Mucosa of rectum (tissue), 2 donors: ENCODE measurements around the gene CNTFR.
A peak's percentile ranks its signal among the peaks of the same experiment; 100 is the strongest.

Experiments used
- H3K27ac ChIP-seq, 2 donors: one replicate each; pipeline ENCODE4 v1.7.0; 2013; ENCODE audit warnings: inconsistent platforms in 2 of 2, low read depth in 2 of 2, low read length in 2 of 2
- H3K27me3 ChIP-seq, 2 donors: one replicate each; pipeline ENCODE4 v1.7.0; 2013; ENCODE audit warnings: low read length in 2 of 2; ENCODE audit not compliant: control insufficient read depth in 2 of 2, insufficient read depth in 2 of 2
- H3K36me3 ChIP-seq, 2 donors: one replicate each; pipeline ENCODE4 v1.7.0; 2013; ENCODE audit warnings: low read length in 2 of 2; ENCODE audit not compliant: control insufficient read depth in 2 of 2, insufficient read depth in 2 of 2
- H3K4me1 ChIP-seq, 2 donors: one replicate each; pipeline ENCODE4 v1.7.0; 2013; ENCODE audit warnings: low read length in 2 of 2, mild to moderate bottlenecking in 1 of 2; ENCODE audit not compliant: control insufficient read depth in 2 of 2, insufficient read depth in 2 of 2
- H3K4me3 ChIP-seq, 2 donors: one replicate each; pipeline ENCODE4 v1.7.0; 2013; ENCODE audit warnings: low read length in 2 of 2
- H3K9ac ChIP-seq, 2 donors: one replicate each; pipeline ENCODE4 v1.7.0; 2013; ENCODE audit warnings: low read length in 2 of 2, low read depth in 1 of 2, mild to moderate bottlenecking in 1 of 2
- H3K9me3 ChIP-seq, 2 donors: one replicate each; pipeline ENCODE4 v1.7.0; 2013; ENCODE audit warnings: low read length in 2 of 2; ENCODE audit not compliant: control insufficient read depth in 2 of 2
- donor health status: healthy.
- donor health status: Normal muscosa, but diverticular disease.

CNTFR gene

DNA sequence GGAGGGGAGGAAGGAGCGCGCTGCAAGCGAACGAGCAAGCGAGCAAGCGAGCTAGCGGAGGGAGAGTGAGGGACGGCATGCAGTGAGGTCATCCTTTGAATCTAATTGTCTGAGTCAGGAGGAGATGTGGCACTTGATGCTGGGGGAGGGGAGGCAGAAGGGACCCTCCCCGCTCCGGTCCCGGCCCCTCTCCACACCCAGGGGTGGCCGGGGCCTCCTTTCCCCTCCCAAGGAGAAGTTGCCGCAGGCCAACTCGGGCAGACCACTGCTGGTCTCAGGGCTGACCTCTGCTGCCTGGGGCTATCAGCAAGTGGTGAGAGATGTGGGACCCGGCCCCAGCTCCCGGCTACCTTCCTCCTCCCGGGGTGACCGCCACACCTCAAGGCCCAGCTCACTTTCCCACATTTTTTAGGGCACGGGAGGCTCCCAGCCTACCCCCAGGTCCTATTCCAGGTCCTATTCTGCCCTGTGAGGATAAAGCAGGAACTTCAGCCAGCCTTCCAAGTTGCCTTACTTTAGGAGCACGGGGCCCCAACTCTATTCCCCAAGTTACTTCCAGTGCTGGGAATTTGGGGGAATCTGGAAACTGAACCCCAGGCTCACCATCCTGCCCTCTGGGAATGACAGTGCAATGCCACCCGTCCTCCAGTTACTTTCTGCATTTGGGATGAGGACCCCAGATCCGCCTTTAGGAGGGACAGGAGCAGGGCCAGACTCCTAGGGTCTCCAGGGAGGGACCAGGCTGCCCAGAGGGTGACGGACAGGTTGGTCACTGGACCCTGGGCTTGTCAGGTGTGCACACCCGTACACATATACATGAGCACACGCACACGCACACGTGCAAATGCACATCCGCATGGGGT, 11.1 kb downstream of the CNTFR start:
- Histone ChIP-seq H3K9me3 (no peaks in the 10 kb centered on the region), H3K9ac (no peak overlapping the region), H3K27me3 (peaks cover 26 to 36% of the 10 kb centered on the region in 2 donors), H3K36me3 (no peaks in the 10 kb centered on the region), H3K27ac (no peak overlapping the region), H3K4me3 (no peak overlapping the region), H3K4me1 (peaks cover 13 to 16% of the 10 kb centered on the region in 2 donors)

DNA sequence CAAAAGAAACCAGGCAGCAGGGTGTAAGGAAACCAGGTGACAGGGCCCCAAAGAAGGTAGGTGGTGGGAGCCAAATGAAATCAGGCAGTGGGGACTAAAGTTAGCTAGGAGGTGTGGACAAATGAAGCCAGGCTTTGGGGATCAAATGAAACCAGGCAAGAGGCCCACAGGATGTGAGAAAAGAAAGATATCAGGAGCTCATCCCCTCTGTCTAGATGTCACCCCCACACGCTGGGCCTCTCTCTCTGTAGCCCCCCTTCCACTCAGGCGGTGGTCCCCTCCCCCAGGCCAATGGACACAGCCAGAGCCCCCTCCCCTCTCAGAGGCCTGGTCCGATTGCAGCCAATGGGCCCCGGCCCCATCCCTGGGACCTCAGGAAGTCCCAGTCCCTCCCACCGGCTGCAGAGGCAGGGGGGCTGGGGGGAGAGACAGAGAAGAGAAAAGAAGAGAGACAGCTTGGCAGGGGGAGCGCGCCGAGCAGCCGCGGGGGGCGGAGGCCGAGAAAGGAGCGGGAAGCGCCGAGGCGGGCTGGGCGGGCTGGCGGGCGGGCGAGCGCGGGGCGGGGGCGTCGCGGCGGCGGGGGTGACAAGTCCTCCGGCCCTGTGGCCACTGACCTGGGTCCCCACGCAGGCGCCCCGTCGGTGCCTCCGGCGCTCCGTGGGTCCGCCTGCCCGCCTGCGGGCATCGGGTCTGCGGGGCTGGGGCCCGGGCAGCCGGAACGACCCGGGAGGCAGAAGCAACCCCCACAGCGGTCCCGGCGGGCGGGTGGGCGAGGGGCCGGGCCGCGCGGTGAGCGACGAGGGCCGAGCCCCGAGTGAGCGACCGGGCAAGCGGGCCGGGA, 11.9 kb downstream of the CNTFR start:
- no peak overlapping the region for H3K27ac ChIP-seq
- H3K4me3 ChIP-seq = no peak overlapping the region
- H3K4me1 ChIP-seq = peaks cover 13 to 22% of the 10 kb centered on the region in 2 donors
- H3K9me3 ChIP-seq = no peaks in the 10 kb centered on the region
- H3K9ac ChIP-seq = no peak overlapping the region
- peaks cover 22 to 34% of the 10 kb centered on the region in 2 donors for H3K27me3 ChIP-seq
- H3K36me3 ChIP-seq = no peaks in the 10 kb centered on the region

DNA sequence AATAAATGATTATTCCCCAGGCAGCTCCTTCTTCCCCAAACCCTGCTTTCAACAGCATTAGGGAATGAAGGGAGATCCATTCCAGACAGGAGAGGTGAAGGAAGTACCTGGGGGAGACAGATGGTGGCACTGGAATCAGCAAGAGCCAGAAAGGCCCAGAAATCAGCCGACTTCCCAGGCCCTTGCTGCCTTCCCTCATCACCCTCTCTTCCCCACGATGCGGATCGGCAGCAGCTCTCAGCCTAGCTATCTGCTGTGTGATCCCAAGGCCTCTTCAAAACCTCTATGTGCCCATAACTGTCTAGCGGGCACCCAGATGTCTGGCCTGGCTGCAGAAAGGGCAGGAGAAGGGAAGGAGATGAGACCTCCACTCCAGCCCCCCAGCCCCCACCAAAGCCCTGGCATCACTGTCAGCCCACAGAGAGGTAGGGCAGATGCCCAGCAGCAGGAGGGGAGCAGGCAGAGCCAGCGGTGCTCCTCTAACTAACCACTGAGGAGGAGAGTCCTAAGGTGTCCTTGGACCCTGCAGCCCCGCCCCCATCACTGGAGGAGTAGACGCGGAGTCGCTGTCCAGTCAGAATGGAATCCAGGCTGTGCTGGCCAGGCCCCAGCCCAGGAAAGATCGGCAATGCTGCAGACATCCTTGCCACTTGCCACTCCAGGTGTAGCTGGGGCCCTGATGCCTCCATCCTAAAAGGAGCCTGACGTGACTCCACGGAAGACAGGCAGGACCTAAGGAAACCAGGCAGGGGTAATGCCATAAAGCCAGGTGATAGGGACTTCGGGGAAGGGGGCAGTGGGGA, 12.7 kb downstream of the CNTFR start:
- Histone ChIP-seq H3K9ac (peak overlapping the region in 1 of 2 donors; percentile 34), H3K4me3 (no peak overlapping the region)

DNA sequence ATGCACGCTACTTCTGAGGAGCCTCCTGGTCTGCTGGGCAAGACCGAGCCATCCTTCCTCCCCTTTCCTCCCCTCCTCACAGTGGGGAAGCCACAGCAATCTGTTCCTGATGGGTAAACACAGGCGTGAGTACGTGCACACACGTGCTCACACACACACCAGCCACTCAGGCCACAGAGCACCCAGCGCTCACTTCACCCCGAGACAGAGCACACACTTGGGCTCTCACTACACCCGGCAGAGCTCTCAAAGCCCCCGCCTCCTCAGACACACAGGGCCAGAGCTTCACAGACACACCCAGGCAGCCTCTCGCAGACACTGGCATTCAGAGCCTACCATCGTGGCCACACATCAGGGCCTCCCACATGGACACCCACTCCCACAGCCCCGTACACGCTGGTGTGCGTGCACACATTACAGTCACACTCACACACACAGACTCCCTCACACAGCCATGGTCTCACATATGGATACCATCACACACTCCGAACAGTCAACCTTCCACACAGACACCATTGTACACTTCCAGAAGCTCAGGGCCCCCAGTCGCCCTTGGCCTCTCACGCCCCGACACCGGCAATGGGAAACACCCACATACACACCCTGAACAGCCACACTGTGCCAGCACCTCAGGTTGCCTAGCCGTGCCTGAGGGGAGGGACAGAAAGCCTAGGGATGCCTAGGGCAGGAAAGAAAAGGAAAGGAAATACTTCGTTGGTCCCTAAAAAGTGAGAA, 13.5 kb downstream of the CNTFR start:
- Histone ChIP-seq H3K36me3 (no peaks in the 10 kb centered on the region), H3K9me3 (no peaks in the 10 kb centered on the region), H3K9ac (peak overlapping the region in 1 of 2 donors; percentile 34), H3K27ac (peak overlapping the region in 1 of 2 donors; percentile 9), H3K4me1 (peaks cover 24 to 35% of the 10 kb centered on the region in 2 donors), H3K27me3 (peaks cover 14 to 32% of the 10 kb centered on the region in 2 donors), H3K4me3 (no peak overlapping the region)

More for the DNA sequence above, 12.7 kb downstream of the CNTFR start:
- Histone ChIP-seq H3K27ac (no peak overlapping the region), H3K27me3 (peaks cover 19 to 32% of the 10 kb centered on the region in 2 donors), H3K9me3 (no peaks in the 10 kb centered on the region), H3K36me3 (no peaks in the 10 kb centered on the region), H3K4me1 (peaks cover 18 to 29% of the 10 kb centered on the region in 2 donors)

DNA sequence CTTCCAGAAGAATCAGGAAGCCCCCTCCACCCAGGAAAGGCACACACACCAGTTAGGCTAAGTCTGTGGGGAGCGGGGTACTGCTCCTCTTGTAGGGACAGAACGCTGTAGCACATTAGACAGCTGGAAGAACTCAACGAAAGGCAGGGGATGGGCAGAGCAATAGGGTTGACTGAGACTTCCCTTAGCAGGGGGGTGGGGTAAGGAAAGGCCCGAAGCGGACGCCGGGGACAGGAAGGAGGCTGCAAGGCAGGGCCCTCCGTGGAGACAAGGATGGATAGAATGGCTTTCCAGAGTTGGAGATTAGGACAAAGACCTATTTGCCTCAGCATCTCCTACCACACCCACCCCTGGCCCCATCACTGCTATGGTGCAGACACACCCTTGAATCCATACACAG, 14.3 kb downstream of the CNTFR start:
- no peak overlapping the region for H3K4me3 ChIP-seq
- H3K36me3 ChIP-seq = no peaks in the 10 kb centered on the region
- H3K9me3 ChIP-seq = no peaks in the 10 kb centered on the region
- H3K27ac ChIP-seq = no peak overlapping the region
- peaks cover 14 to 32% of the 10 kb centered on the region in 2 donors for H3K27me3 ChIP-seq
- H3K9ac ChIP-seq = no peak overlapping the region
- H3K4me1 ChIP-seq = peaks cover 27 to 40% of the 10 kb centered on the region in 2 donors

DNA sequence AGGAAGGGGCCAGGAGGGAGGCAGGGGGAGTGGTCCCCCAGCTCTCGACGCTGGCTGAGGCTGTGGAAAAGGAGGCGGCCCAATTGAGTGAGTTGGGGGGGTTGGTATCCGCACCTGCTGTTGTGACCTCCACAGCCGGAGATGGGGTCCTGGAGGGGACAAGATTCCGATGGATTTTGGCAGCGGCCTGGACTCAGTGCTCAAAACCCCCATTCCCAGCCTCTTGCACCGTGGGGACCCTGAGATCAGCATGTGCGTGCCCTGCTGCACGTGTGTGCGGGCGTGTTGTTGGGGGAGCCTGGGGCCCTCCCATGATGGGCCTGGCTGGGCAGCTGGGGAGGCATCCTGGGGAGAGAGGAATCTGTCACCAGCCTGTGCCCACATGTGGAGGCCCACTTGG, 15.0 kb downstream of the CNTFR start:
- Histone ChIP-seq H3K9me3 (no peaks in the 10 kb centered on the region), H3K4me1 (peaks cover 27 to 40% of the 10 kb centered on the region in 2 donors), H3K9ac (no peak overlapping the region), H3K36me3 (no peaks in the 10 kb centered on the region), H3K27me3 (peaks cover 14 to 26% of the 10 kb centered on the region in 2 donors), H3K27ac (no peak overlapping the region), H3K4me3 (no peak overlapping the region)

DNA sequence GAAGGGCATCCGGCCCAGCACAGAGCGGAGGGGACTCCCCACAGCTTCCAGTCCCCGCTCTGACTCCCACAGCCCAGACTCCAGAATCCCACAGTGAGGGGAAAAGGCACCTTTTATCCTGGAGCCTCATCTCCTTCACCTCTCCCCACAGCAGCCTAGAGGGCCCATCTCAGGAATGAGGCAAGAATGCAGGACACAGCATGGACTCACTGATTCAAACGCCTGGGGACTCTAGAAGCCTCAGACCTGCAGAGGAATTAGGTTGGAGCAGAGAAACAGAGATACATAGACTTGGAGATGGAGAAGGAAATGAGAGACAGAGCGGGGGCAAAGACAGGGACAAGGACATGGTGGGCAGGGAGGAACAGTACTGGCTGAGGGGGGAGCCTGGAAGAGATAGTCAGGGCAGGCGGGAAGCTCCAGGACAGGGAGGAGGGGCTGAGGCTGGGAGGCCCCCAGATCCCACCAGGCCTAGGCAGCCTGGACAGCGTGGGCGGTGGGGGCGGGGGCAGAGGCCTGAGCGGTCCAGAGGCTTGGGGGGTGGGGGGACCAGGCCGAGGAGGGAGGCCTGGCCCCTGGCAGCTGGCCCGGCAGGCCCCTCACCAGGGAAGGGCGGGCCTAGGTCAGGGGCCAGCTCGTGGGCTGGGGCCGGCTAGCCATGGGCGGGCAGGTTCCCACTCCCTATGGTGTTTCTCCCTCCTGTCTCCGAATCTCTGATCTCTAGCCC, 15.8 kb downstream of the CNTFR start:
- H3K27ac ChIP-seq = no peak overlapping the region
- H3K27me3 ChIP-seq = peaks cover 9 to 19% of the 10 kb centered on the region in 2 donors
- H3K9me3 ChIP-seq = no peaks in the 10 kb centered on the region
- peaks cover 27 to 40% of the 10 kb centered on the region in 2 donors for H3K4me1 ChIP-seq
- H3K36me3 ChIP-seq = no peaks in the 10 kb centered on the region
- H3K4me3 ChIP-seq = no peak overlapping the region
- H3K9ac ChIP-seq = no peak overlapping the region

DNA sequence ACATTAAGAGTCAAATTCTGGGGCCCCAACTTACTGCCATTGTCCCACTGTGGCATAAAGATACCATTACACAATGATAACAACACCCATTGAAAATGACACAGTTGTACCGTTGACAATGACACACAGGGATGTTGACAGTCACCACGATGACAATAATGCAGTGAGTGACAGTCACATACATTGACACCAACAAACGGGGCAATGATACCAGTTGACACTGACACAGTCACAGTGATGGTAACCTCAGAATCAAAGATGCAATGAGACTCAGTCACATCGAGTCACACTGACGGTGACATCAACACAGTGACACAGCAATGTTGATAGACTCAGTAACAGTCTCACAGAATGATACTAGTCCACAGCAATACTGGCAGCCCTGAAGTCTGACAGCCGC, 16.9 kb downstream of the CNTFR start:
- Histone ChIP-seq H3K4me3 (no peak overlapping the region), H3K4me1 (peaks cover 27 to 40% of the 10 kb centered on the region in 2 donors), H3K9me3 (no peaks in the 10 kb centered on the region), H3K36me3 (no peaks in the 10 kb centered on the region), H3K27ac (no peak overlapping the region), H3K9ac (no peak overlapping the region), H3K27me3 (peaks cover 2 to 12% of the 10 kb centered on the region in 2 donors)

DNA sequence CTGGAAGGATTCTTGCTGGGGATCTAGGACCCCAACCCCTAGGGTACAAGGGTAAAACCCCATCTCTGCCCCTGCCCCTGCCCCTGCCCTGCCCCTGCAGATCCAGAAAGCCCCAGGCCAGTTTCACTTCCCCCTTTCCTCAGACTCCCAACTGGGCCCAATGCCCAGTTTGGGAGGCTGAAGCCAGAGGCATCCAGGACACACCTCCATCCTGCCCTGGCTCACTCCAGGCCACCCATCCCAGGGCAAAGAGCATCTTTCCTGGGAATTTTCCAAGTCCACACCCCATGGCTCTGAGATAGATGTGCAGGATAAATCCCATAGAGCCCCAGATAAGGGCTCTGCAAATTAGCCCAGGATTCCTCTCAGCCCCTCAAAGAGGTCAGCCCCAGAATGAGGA, 17.4 kb downstream of the CNTFR start:
- no peak overlapping the region for H3K9ac ChIP-seq
- H3K9me3 ChIP-seq = no peaks in the 10 kb centered on the region
- H3K27me3 ChIP-seq = peaks cover 2 to 9% of the 10 kb centered on the region in 2 donors
- H3K4me3 ChIP-seq = no peak overlapping the region
- H3K4me1 ChIP-seq = peaks cover 27 to 40% of the 10 kb centered on the region in 2 donors
- H3K36me3 ChIP-seq = no peaks in the 10 kb centered on the region
- peak overlapping the region; percentile 27 to 43 for H3K27ac ChIP-seq
